HEK293 (cell line): ENCODE measurements around the gene GAPVD1.

Experiments
- CTCF ChIA-PET: fragments of 350-600 bp; formaldehyde crosslinking; extraction: SDS; loops from one replicate; lab custom pipeline; 2021; ENCODE audit warnings: antibody characterized with exemption; lab: Yijun Ruan, JAX
- POLR2A ChIA-PET: fragments of 300-600 bp; formaldehyde crosslinking; extraction: SDS; loops from one replicate; lab custom pipeline; 2020; ENCODE audit warnings: antibody characterized with exemption, inconsistent platforms; lab: Yijun Ruan, JAX
- H3K27ac ChIP-seq: fragments of 200-500 bp; sonication (Bioruptor generic); 2 replicates; pipeline ENCODE4 v1.5.1; 2014; ENCODE audit warnings: low read depth, low read length, control low read depth, inconsistent platforms; ENCODE audit errors: extremely low read depth
- H3K36me3 ChIP-seq, 2 experiments: fragments of 200-500 bp in 1 of 2; sonication (Bioruptor generic) in 1 of 2; 1 replicate in 1 of 2; 2 replicates in 1 of 2; pipeline ENCODE4 v1.5.1; 2014 to 2017; ENCODE audit warnings: inconsistent platforms in 2 of 2, low read length in 2 of 2; ENCODE audit not compliant: control insufficient read depth in 2 of 2, insufficient read depth in 1 of 2
- H3K4me1 ChIP-seq: fragments of 200-500 bp; sonication (Bioruptor generic); 2 replicates; pipeline ENCODE4 v1.5.1; 2014; ENCODE audit warnings: mild to moderate bottlenecking, low read length, inconsistent platforms; ENCODE audit not compliant: control insufficient read depth, insufficient read depth
- H3K4me3 ChIP-seq: 2 replicates; pipeline ENCODE4 v1.5.1; 2011; ENCODE audit warnings: low read depth, mild to moderate bottlenecking, control low read depth, low read length, moderate library complexity
- H3K9me3 ChIP-seq: fragments of 200-500 bp; sonication (Bioruptor generic); 2 replicates; pipeline ENCODE4 v1.5.1; 2014; ENCODE audit warnings: low read depth, low read length, inconsistent platforms; ENCODE audit not compliant: control insufficient read depth, insufficient read depth
- EGR2 ChIP-seq: fragments of 450-650 bp; formaldehyde crosslinking; IDR thresholded peaks from 2 replicates; pipeline ENCODE4 v1.5.1; 2016; ENCODE audit warnings: low read depth, missing biosample characterization, missing genetic modification characterization
- GFI1B ChIP-seq: fragments of 450-650 bp; formaldehyde crosslinking; IDR thresholded peaks from 2 replicates; pipeline ENCODE4 v1.5.1; 2016; ENCODE audit warnings: missing biosample characterization, missing genetic modification characterization
- GLIS1 ChIP-seq: fragments of 450-650 bp; formaldehyde crosslinking; IDR thresholded peaks from 2 replicates; pipeline ENCODE4 v1.5.1; 2016; ENCODE audit warnings: missing biosample characterization, missing genetic modification characterization
- IKZF3 ChIP-seq: fragments of 450-650 bp; IDR thresholded peaks from 2 replicates; pipeline ENCODE4 v1.5.0; 2018; ENCODE audit warnings: missing biosample characterization, mild to moderate bottlenecking, missing genetic modification characterization, moderate library complexity
- KLF17 ChIP-seq: fragments of 450-650 bp; formaldehyde crosslinking; IDR thresholded peaks from 2 replicates; pipeline ENCODE4 v1.5.1; 2016; ENCODE audit warnings: missing biosample characterization, missing genetic modification characterization
- PBX3 ChIP-seq: sonication (generic); formaldehyde crosslinking; IDR thresholded peaks from 2 replicates; pipeline ENCODE4 v1.8.1; 2022; ENCODE audit warnings: mild to moderate bottlenecking, moderate library complexity, missing genetic modification reagents
- PRDM6 ChIP-seq: fragments of 450-650 bp; formaldehyde crosslinking; IDR thresholded peaks from 2 replicates; pipeline ENCODE4 v1.5.1; 2017; ENCODE audit warnings: missing biosample characterization, missing genetic modification characterization
- REST ChIP-seq: fragments of 450-650 bp; formaldehyde crosslinking; IDR thresholded peaks from 2 replicates; pipeline ENCODE4 v1.5.1; 2016; ENCODE audit warnings: missing biosample characterization, missing genetic modification characterization
- SCRT1 ChIP-seq: fragments of 450-650 bp; formaldehyde crosslinking; IDR thresholded peaks from 2 replicates; pipeline ENCODE4 v1.5.1; 2016; ENCODE audit warnings: missing biosample characterization, missing genetic modification characterization, borderline replicate concordance
- SP3 ChIP-seq: fragments of 450-650 bp; formaldehyde crosslinking; IDR thresholded peaks from 2 replicates; pipeline ENCODE4 v1.5.1; 2016; ENCODE audit warnings: missing biosample characterization, missing genetic modification characterization
- YY1 ChIP-seq: fragments of 450-650 bp; formaldehyde crosslinking; IDR thresholded peaks from 2 replicates; pipeline ENCODE4 v1.5.1; 2018; ENCODE audit warnings: missing biosample characterization, missing genetic modification characterization
- ZFHX2 ChIP-seq: fragments of 450-650 bp; formaldehyde crosslinking; conservative IDR thresholded peaks from 2 replicates; pipeline ENCODE4 v1.5.1; 2016; ENCODE audit warnings: missing biosample characterization, missing genetic modification characterization
- ZFP41 ChIP-seq: fragments of 450-650 bp; formaldehyde crosslinking; IDR thresholded peaks from 2 replicates; pipeline ENCODE4 v1.5.1; 2016; ENCODE audit warnings: missing biosample characterization, missing genetic modification characterization, borderline replicate concordance
- ZNF121 ChIP-seq: fragments of 450-650 bp; formaldehyde crosslinking; IDR thresholded peaks from 2 replicates; pipeline ENCODE4 v1.5.1; 2016; ENCODE audit warnings: missing biosample characterization, missing genetic modification characterization
- ZNF138 ChIP-seq: fragments of 450-650 bp; formaldehyde crosslinking; IDR thresholded peaks from 2 replicates; pipeline ENCODE4 v1.5.1; 2016; ENCODE audit warnings: missing biosample characterization, missing genetic modification characterization, borderline replicate concordance
- ZNF239 ChIP-seq: fragments of 450-650 bp; formaldehyde crosslinking; IDR thresholded peaks from 2 replicates; pipeline ENCODE4 v1.5.1; 2016; ENCODE audit warnings: missing biosample characterization, missing genetic modification characterization
- ZNF248 ChIP-seq: fragments of 450-650 bp; formaldehyde crosslinking; IDR thresholded peaks from 2 replicates; pipeline ENCODE4 v1.5.1; 2017; ENCODE audit warnings: missing biosample characterization, missing genetic modification characterization
- ZNF404 ChIP-seq: fragments of 450-650 bp; formaldehyde crosslinking; IDR thresholded peaks from 2 replicates; pipeline ENCODE4 v1.5.1; 2017; ENCODE audit warnings: missing biosample characterization, missing genetic modification characterization
- ZNF514 ChIP-seq: fragments of 450-650 bp; formaldehyde crosslinking; IDR thresholded peaks from 2 replicates; pipeline ENCODE4 v1.5.1; 2016; ENCODE audit warnings: missing biosample characterization, missing genetic modification characterization
- ZNF776 ChIP-seq: fragments of 450-650 bp; formaldehyde crosslinking; IDR thresholded peaks from 2 replicates; pipeline ENCODE4 v1.5.0; 2017; ENCODE audit warnings: missing biosample characterization, missing genetic modification characterization, borderline replicate concordance
- ZNF791 ChIP-seq: fragments of 450-650 bp; formaldehyde crosslinking; IDR thresholded peaks from 2 replicates; pipeline ENCODE4 v1.5.1; 2016; ENCODE audit warnings: missing biosample characterization, missing genetic modification characterization
- ZSCAN23 ChIP-seq: fragments of 450-650 bp; formaldehyde crosslinking; IDR thresholded peaks from 2 replicates; pipeline ENCODE4 v1.5.1; 2016; ENCODE audit warnings: missing biosample characterization, missing genetic modification characterization
- ZSCAN5A ChIP-seq: fragments of 450-650 bp; formaldehyde crosslinking; IDR thresholded peaks from 2 replicates; pipeline ENCODE4 v1.5.1; 2016; ENCODE audit warnings: missing biosample characterization, missing genetic modification characterization

The GAPVD1 gene

GRCh38 chr9:125295657-125296056 lies 34.0 kb downstream of the GAPVD1 start (continued):
- TF ChIP-seq REST (tag by site-specific recombination) = no peak
- no peak for TF ChIP-seq ZNF121 (tag by site-specific recombination)
- TF ChIP-seq GFI1B = no peak

- Histone ChIP-seq H3K9me3 (no peaks in the 10 kb centered on the region), H3K4me3 (no peak overlapping the region)
- TF ChIP-seq ZNF776 (tag by site-specific recombination) = no peak
- TF ChIP-seq PRDM6 (tag by site-specific recombination) = peak; percentile 49; the same call in 1 of the 2 replicates
- peak; percentile 66 for TF ChIP-seq SCRT1 (tag by site-specific recombination)
- TF ChIP-seq ZNF239 = no peak
- TF ChIP-seq GLIS1 = peak; percentile 75
- TF ChIP-seq, all 188 proteins: peak for 3
- no peaks in the 10 kb centered on the region for H3K4me1 ChIP-seq
- ChIA-PET CTCF (interaction anchor here (0.7 kb wide), 1 partner anchor 65 kb away, joined by 4 read pairs; no protein-coding TSS in a partner anchor), POLR2A (interaction anchor here (0.7 kb wide), 1 partner anchor 55 kb away, joined by 4 read pairs; no protein-coding TSS in a partner anchor)
- H3K27ac ChIP-seq = no peak overlapping the region
- H3K36me3 ChIP-seq = peaks cover 11 to 21% of the 10 kb centered on the region in 2 experiments
Measured at GRCh38 chr9:125296843-125297372, 35.3 kb downstream of the GAPVD1 start.

GRCh38 chr9:125297917-125298316 lies 36.3 kb downstream of the GAPVD1 start:
- ChIA-PET POLR2A (no interaction called here), CTCF (interaction anchor here (0.6 to 0.7 kb wide), 3 partner anchors 16 to 1982 kb away, joined by 3 to 5 read pairs (median 4); no protein-coding TSS in a partner anchor)
- no peak overlapping the region for H3K4me3 ChIP-seq
- no peaks in the 10 kb centered on the region for H3K4me1 ChIP-seq
- TF ChIP-seq EGR2 (tag by site-specific recombination) (no peak), ZNF248 (tag by site-specific recombination) (no peak), ZNF404 (tag by site-specific recombination) (no peak), ZSCAN5A (tag by site-specific recombination) (no peak), YY1 (no peak), GLIS1 (no peak), IKZF3 (tag by site-specific recombination) (no peak), PBX3 (CRISPR knock-in tag) (no peak), SP3 (no peak), ZNF138 (tag by site-specific recombination) (no peak), ZFP41 (tag by site-specific recombination) (no peak), ZFHX2 (tag by site-specific recombination) (no peak), ZSCAN23 (tag by site-specific recombination) (no peak), ZNF514 (tag by site-specific recombination) (no peak), ZNF791 (tag by site-specific recombination) (no peak), KLF17 (tag by site-specific recombination) (no peak)
- no peaks in the 10 kb centered on the region for H3K9me3 ChIP-seq
- H3K36me3 ChIP-seq = peaks cover 13 to 32% of the 10 kb centered on the region in 2 experiments
- H3K27ac ChIP-seq = no peak overlapping the region
